BLaER1 (cell line): ENCODE measurements around the gene UBL3.

Source experiments
- H3K27ac ChIP-seq: shearing (Covaris generic); formaldehyde crosslinking; 2 replicates; pipeline ENCODE4 v1.8.1; 2022
- H3K27me3 ChIP-seq: shearing (Covaris generic); formaldehyde crosslinking; 2 replicates; pipeline ENCODE4 v1.8.1; 2022
- H3K36me3 ChIP-seq: shearing (Covaris generic); formaldehyde crosslinking; 2 replicates; pipeline ENCODE4 v1.8.1; 2022
- H3K4me1 ChIP-seq: shearing (Covaris generic); formaldehyde crosslinking; 2 replicates; pipeline ENCODE4 v1.8.1; 2022
- H3K4me2 ChIP-seq: shearing (Covaris generic); formaldehyde crosslinking; 2 replicates; pipeline ENCODE4 v1.8.1; 2022
- H3K4me3 ChIP-seq: shearing (Covaris generic); formaldehyde crosslinking; 2 replicates; pipeline ENCODE4 v1.8.1; 2022
- H3K9ac ChIP-seq: shearing (Covaris generic); formaldehyde crosslinking; 2 replicates; pipeline ENCODE4 v1.8.1; 2022
- H3K9me3 ChIP-seq: shearing (Covaris generic); formaldehyde crosslinking; 2 replicates; pipeline ENCODE4 v1.8.1; 2022
- H4K20me1 ChIP-seq: shearing (Covaris generic); formaldehyde crosslinking; 2 replicates; pipeline ENCODE4 v1.8.1; 2022
- Cebpa-rat ChIP-seq: shearing (Covaris generic); IDR thresholded peaks from 2 replicates; pipeline ENCODE4 v1.8.1; 2022

The UBL3 gene

GRCh38 chr13:29850213-29850898, at the start of gene UBL3:
UBL3 (minus strand) TSS chr13:29850617; CDS start chr13:29849538, 1,079 bp downstream.
- Histone ChIP-seq H3K9ac (peak within 1 kb of the TSS; percentile 91), H3K27ac (peak within 1 kb of the TSS; percentile 85), H3K36me3 (no peaks in the 10 kb centered on the region), H3K4me3 (peak within 1 kb of the TSS; percentile 97), H3K4me1 (peaks cover 26% of the 10 kb centered on the region), H3K9me3 (no peaks in the 10 kb centered on the region), H3K27me3 (no peaks in the 10 kb centered on the region), H4K20me1 (peaks cover 21% of the 10 kb centered on the region), H3K4me2 (peak within 1 kb of the TSS; percentile 89)
- no peak for TF ChIP-seq Cebpa-rat

- H3K36me3 ChIP-seq: no peaks in the 10 kb centered on the region
- H3K4me2 ChIP-seq: no peak overlapping the region
- H3K4me1 ChIP-seq: peaks cover 7% of the 10 kb centered on the region
- TF ChIP-seq Cebpa-rat: no peak
- H3K4me3 ChIP-seq: no peak overlapping the region
- H3K27ac ChIP-seq: no peak overlapping the region
- H3K9me3 ChIP-seq: no peaks in the 10 kb centered on the region; the same call in 1 of the 2 replicates
- H4K20me1 ChIP-seq: no peaks in the 10 kb centered on the region
- H3K27me3 ChIP-seq: no peaks in the 10 kb centered on the region
- H3K9ac ChIP-seq: no peak overlapping the region
Observed at GRCh38 chr13:29897102-29897501, 46.7 kb upstream of the UBL3 start.

DNA sequence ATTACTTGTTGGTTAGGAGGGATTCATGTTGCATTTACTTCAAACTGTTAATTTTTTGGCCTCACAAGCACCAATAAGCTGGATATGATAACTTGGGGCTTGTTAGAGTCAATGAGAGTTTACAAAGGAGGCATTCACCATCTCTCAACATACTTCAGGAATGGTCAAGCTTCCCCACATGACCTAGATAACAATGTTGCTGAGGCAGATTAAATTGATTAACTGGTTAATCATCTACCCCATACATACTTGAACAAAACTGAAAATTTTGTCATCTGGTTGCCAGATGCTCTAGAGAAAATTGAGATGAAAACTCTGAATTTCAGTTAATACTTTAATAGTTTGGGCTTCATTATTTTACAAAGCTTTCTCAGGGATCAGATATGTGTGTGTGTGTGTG, 43.0 kb upstream of the UBL3 start:
- no peak overlapping the region for H3K4me2 ChIP-seq
- H3K36me3 ChIP-seq: no peaks in the 10 kb centered on the region
- H3K4me1 ChIP-seq: peaks cover 5% of the 10 kb centered on the region; the same call in 1 of the 2 replicates
- H3K27me3 ChIP-seq: no peaks in the 10 kb centered on the region
- H4K20me1 ChIP-seq: no peaks in the 10 kb centered on the region
- no peak overlapping the region for H3K9ac ChIP-seq
- no peak for TF ChIP-seq Cebpa-rat
- H3K27ac ChIP-seq: no peak overlapping the region
- no peaks in the 10 kb centered on the region for H3K9me3 ChIP-seq
- no peak overlapping the region for H3K4me3 ChIP-seq

DNA sequence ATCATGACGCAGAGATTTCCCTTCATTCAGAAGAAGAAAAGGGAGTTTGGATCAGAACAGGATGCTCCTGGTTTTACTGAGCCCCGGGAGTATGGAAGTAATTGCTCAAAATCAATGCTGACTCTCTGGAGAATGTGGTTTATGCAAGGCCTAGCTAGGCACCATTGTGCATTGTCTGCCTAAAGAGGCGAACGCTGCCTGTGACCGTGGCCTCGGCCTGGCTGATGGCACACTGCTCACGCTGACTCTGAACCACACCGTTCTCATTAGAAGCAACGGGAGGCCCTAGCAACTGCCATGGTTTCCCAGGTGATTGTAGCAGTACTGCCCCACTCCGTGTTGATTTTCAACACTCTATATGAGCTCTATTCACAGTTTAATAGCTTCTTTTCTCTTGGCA, 41.7 kb upstream of the UBL3 start:
- no peak for TF ChIP-seq Cebpa-rat
- no peak overlapping the region for H3K4me2 ChIP-seq
- H3K4me1 ChIP-seq: peaks cover 5% of the 10 kb centered on the region; the same call in 1 of the 2 replicates
- no peaks in the 10 kb centered on the region for H3K36me3 ChIP-seq
- H3K27me3 ChIP-seq: no peaks in the 10 kb centered on the region
- H3K27ac ChIP-seq: no peak overlapping the region
- no peak overlapping the region for H3K4me3 ChIP-seq
- no peaks in the 10 kb centered on the region for H3K9me3 ChIP-seq
- no peak overlapping the region for H3K9ac ChIP-seq
- no peaks in the 10 kb centered on the region for H4K20me1 ChIP-seq

- no peak for TF ChIP-seq Cebpa-rat
- no peak overlapping the region for H3K4me3 ChIP-seq
- H3K27ac ChIP-seq: no peak overlapping the region
- H3K4me1 ChIP-seq: peaks cover 5% of the 10 kb centered on the region; the same call in 1 of the 2 replicates
- H3K4me2 ChIP-seq: no peak overlapping the region
- no peaks in the 10 kb centered on the region for H3K9me3 ChIP-seq
- no peaks in the 10 kb centered on the region for H3K36me3 ChIP-seq
- H4K20me1 ChIP-seq: no peaks in the 10 kb centered on the region
- H3K27me3 ChIP-seq: no peaks in the 10 kb centered on the region
- H3K9ac ChIP-seq: no peak overlapping the region
Observed at GRCh38 chr13:29889111-29889510, 38.7 kb upstream of the UBL3 start.

- Histone ChIP-seq H3K4me3 (no peak overlapping the region), H4K20me1 (no peaks in the 10 kb centered on the region), H3K9ac (no peak overlapping the region), H3K4me1 (peaks cover 5% of the 10 kb centered on the region; the same call in 1 of the 2 replicates), H3K36me3 (no peaks in the 10 kb centered on the region), H3K27me3 (no peaks in the 10 kb centered on the region), H3K9me3 (no peaks in the 10 kb centered on the region), H3K27ac (no peak overlapping the region), H3K4me2 (no peak overlapping the region)
- peak; percentile 88 for TF ChIP-seq Cebpa-rat
Observed at GRCh38 chr13:29888306-29888705, 37.9 kb upstream of the UBL3 start.

DNA sequence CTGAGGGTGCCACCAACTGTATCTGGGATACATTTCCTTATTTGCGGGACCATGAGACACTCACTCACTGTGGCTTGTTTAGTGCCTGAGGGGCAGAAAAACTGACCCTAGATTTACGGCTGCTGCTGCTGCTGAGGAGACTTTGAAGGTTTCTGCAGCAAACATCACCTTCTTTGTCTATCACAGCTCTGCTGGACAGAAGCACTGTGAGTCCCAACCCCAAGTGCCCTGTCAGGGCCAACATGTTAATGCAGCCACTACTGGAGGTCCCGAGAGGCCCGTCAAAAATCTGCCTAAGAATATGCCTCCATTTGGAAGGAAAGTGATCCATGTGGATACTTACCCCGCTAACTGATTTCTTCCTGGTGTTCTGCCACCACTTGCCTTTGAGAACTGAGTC, 37.3 kb upstream of the UBL3 start:
- TF ChIP-seq Cebpa-rat: no peak
- H3K4me3 ChIP-seq: no peak overlapping the region
- H4K20me1 ChIP-seq: no peaks in the 10 kb centered on the region
- no peaks in the 10 kb centered on the region for H3K27me3 ChIP-seq
- no peaks in the 10 kb centered on the region for H3K36me3 ChIP-seq
- no peak overlapping the region for H3K27ac ChIP-seq
- H3K4me2 ChIP-seq: no peak overlapping the region
- no peak overlapping the region for H3K9ac ChIP-seq
- no peaks in the 10 kb centered on the region for H3K9me3 ChIP-seq
- peaks cover 5% of the 10 kb centered on the region; the same call in 1 of the 2 replicates for H3K4me1 ChIP-seq

- Histone ChIP-seq H3K27me3 (no peaks in the 10 kb centered on the region), H3K4me2 (no peak overlapping the region), H3K9me3 (no peaks in the 10 kb centered on the region), H4K20me1 (no peaks in the 10 kb centered on the region), H3K9ac (no peak overlapping the region), H3K27ac (no peak overlapping the region), H3K4me1 (peaks cover 5% of the 10 kb centered on the region; the same call in 1 of the 2 replicates), H3K4me3 (no peak overlapping the region), H3K36me3 (no peaks in the 10 kb centered on the region)
- TF ChIP-seq Cebpa-rat: no peak
Observed at GRCh38 chr13:29887030-29887557, 36.7 kb upstream of the UBL3 start.

- Histone ChIP-seq H3K36me3 (no peaks in the 10 kb centered on the region), H4K20me1 (no peaks in the 10 kb centered on the region), H3K27ac (no peak overlapping the region), H3K9me3 (no peaks in the 10 kb centered on the region), H3K4me3 (no peak overlapping the region), H3K4me2 (no peak overlapping the region), H3K4me1 (peaks cover 5% of the 10 kb centered on the region; the same call in 1 of the 2 replicates), H3K27me3 (no peaks in the 10 kb centered on the region), H3K9ac (no peak overlapping the region)
- no peak for TF ChIP-seq Cebpa-rat
Observed at GRCh38 chr13:29886446-29886845, 36.0 kb upstream of the UBL3 start.

DNA sequence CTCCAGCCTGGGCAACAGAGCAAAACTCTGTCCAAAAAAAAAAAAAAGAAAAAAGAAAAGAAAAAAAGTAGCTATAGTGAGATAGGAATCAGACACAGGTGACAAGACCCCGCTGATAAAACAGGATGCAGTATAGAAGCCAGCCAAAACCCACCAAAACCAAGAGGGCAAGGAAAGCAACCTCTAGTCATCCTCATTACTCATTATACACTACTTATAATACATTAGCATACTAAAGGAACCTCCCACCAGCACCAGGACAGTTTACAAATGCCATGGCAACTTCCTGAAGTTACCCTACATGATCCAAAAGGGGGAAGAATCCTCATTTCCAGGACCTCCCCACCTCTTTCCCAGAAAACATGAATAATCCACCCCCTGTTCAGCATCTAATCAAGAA, 35.6 kb upstream of the UBL3 start:
- TF ChIP-seq Cebpa-rat: no peak
- Histone ChIP-seq H3K36me3 (no peaks in the 10 kb centered on the region), H3K9ac (no peak overlapping the region), H4K20me1 (no peaks in the 10 kb centered on the region), H3K4me1 (peaks cover 5% of the 10 kb centered on the region; the same call in 1 of the 2 replicates), H3K27ac (no peak overlapping the region), H3K27me3 (no peaks in the 10 kb centered on the region), H3K4me3 (no peak overlapping the region), H3K4me2 (no peak overlapping the region), H3K9me3 (no peaks in the 10 kb centered on the region)
